ENCODE results near the gene ABL1. TPM values are rescaled to one million over a fixed set of nuclear protein-coding genes. Genes with fewer than 3 reads are reported as not detected.
A peak's percentile ranks its signal among the peaks of the same experiment; 100 is the strongest.

Gene ABL1
- polyA plus RNA-seq, 1 donor from 2014 or later, result 18.5 TPM

DNA sequence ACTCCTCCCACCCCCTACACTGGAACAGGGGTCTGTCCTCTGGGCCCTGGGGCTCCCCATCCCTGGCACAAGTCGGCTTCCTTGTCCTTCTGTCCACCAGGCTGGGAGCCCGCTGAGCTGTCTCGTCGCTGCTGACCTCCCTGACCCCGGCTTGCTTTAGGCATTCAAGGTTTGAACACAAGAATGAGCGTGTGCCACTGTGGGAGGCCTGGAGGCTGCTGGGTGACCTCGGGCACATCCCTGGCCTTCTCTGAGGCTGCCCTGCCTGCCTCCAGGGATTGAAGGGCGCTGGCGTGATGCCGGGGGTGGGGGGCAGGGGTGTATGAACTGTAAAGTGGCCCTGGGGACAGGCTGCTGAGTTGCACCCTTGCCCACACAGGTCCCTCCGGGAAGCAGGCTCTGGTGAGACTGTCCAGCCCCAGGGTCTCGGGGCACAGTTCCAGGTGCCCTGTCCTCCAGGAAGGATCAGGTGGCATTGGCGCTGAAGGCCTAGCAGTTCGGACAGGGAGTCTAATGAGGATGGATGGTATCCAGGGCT, 85.8 kb downstream of the ABL1 start:
- Histone ChIP-seq H2AFZ (ENCODE audit: low read depth, low read length) (no peak overlapping the region), H4K20me1 (ENCODE audit: insufficient read depth) (no peaks in the 10 kb centered on the region), H3K27me3 (ENCODE audit: insufficient read depth, low read depth, low read length) (no peaks in the 10 kb centered on the region), H3K27ac (ENCODE audit: low read length) (no peak overlapping the region), H3K4me2 (ENCODE audit: low read length) (no peak overlapping the region), H3K79me2 (replicated peaks; ENCODE audit: insufficient read depth, low read length) (no peaks in the 10 kb centered on the region), H3K9me3 (ENCODE audit: low read length) (no peaks in the 10 kb centered on the region), H3F3A (ENCODE audit: insufficient read depth, low read length, poor library complexity, severe bottlenecking) (no peaks in the 10 kb centered on the region), H3K9ac (ENCODE audit: low read length) (peak overlapping the region; percentile 27), H3K36me3 (ENCODE audit: insufficient read depth, low read length) (no peaks in the 10 kb centered on the region), H3K9me2 (ENCODE audit: insufficient read depth, low read length) (no peaks in the 10 kb centered on the region), H3K4me3 (ENCODE audit: low read length) (no peak overlapping the region)
- TF ChIP-seq TAF1 (IDR thresholded peaks at IDR 0.05; ENCODE audit: low read depth), result no peak
- TF ChIP-seq EP300 (conservative IDR thresholded peaks at IDR 0.05; ENCODE audit: poor library complexity, severe bottlenecking), result no peak
- no peak for TF ChIP-seq RAD21 (conservative IDR thresholded peaks at IDR 0.05)
- no peak for TF ChIP-seq REST (IDR thresholded peaks at IDR 0.05; ENCODE audit: borderline replicate concordance)

DNA sequence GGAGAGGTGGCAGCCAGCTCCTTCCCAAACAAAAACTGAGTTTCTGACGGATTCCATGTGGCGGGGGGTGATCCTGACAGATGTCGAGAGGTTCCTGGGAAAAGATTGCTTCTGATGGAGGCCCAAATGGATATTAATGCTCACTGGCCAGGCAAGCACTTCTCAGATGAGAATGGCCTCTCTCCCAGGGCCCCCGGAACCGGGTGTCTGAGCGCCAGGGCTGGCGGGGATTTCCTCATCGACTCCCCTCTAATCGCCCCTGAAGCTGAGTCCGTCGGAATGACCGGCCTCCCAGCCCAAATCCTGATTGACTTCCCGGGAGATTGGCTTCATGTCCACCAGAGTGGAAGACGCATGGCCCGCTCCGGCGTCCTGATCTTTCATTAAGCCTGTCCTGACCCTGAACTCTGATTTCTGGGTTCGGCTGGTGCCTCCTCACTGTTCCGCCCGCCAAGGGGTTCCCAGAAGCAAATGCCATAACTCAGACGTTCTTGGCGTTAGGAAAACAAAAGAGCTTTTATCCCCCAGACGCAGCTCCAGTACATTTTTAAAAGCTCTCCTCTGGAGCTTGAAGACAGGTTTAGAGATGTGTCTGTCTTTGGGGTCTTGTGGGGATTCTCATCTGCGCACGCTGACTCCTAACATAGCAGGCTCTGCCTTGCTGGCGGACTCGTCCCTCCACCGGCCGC, 86.4 kb downstream of the ABL1 start:
- no peaks in the 10 kb centered on the region for H3K79me2 ChIP-seq (replicated peaks; ENCODE audit: insufficient read depth, low read length)
- H2AFZ ChIP-seq (ENCODE audit: low read depth, low read length), result no peak overlapping the region
- H3F3A ChIP-seq (ENCODE audit: insufficient read depth, low read length, poor library complexity, severe bottlenecking), result no peaks in the 10 kb centered on the region
- no peak overlapping the region for H3K4me2 ChIP-seq (ENCODE audit: low read length)
- peak overlapping the region; percentile 27 for H3K9ac ChIP-seq (ENCODE audit: low read length)
- no peaks in the 10 kb centered on the region for H3K9me2 ChIP-seq (ENCODE audit: insufficient read depth, low read length)
- peak overlapping the region; percentile 28 for H3K4me3 ChIP-seq (ENCODE audit: low read length)
- H3K27me3 ChIP-seq (ENCODE audit: insufficient read depth, low read depth, low read length), result no peaks in the 10 kb centered on the region
- peak overlapping the region; percentile 40 for H3K27ac ChIP-seq (ENCODE audit: low read length)
- H3K9me3 ChIP-seq (ENCODE audit: low read length), result no peaks in the 10 kb centered on the region
- no peaks in the 10 kb centered on the region for H3K36me3 ChIP-seq (ENCODE audit: insufficient read depth, low read length)
- no peaks in the 10 kb centered on the region for H4K20me1 ChIP-seq (ENCODE audit: insufficient read depth)
- TF ChIP-seq RAD21 (conservative IDR thresholded peaks at IDR 0.05) (no peak), POLR2AphosphoS5 (IDR thresholded peaks at IDR 0.05) (peak; percentile 17), REST (IDR thresholded peaks at IDR 0.05; ENCODE audit: borderline replicate concordance) (no peak), CTCF (IDR thresholded peaks at IDR 0.05; ENCODE audit: poor library complexity, severe bottlenecking) (no peak)

Measured in neural cell (in vitro differentiated cells).